ENCODE data around the gene HRH1.

- no peak for TF ChIP-seq CTCF (conservative IDR thresholded peaks at IDR 0.05 in 1 of 2, IDR thresholded peaks at IDR 0.05 in 1 of 2; ENCODE audit: extremely low read depth in 1 of 2, insufficient read depth in 1 of 2, low read depth in 1 of 2, low read length in 2 of 2)
- TF ChIP-seq EZH2 (IDR thresholded peaks at IDR 0.05; ENCODE audit: borderline replicate concordance, low read length): no peak
Measured at GRCh38 chr3:11235385-11235784, 81.1 kb downstream of the HRH1 start.
